Stimulated activated CD4-positive, alpha-beta T cell treated with anti-CD3 and anti-CD28 coated beads, Interleukin-15, amount 100 ng/mL, for 24 hours (primary cell): ENCODE data around the gene PTPN3.

ENCODE experiments used
- DNase-seq: peaks from one replicate; pipeline ENCODE4 v3.0.0-alpha.2; 2020

Gene PTPN3

GRCh38 chr9:109450346-109450745, 47.8 kb downstream of the PTPN3 start:
- no peak for DNase-seq

- no peak for DNase-seq
Observed at GRCh38 chr9:109449036-109449798, 48.9 kb downstream of the PTPN3 start.

- no peak for DNase-seq
Observed at GRCh38 chr9:109448223-109448622, 49.9 kb downstream of the PTPN3 start.

GRCh38 chr9:109447329-109448076, 50.6 kb downstream of the PTPN3 start:
- peak; percentile 36 for DNase-seq

GRCh38 chr9:109444771-109445320, 53.3 kb downstream of the PTPN3 start:
- DNase-seq = no peak

GRCh38 chr9:109442716-109443115, 55.4 kb downstream of the PTPN3 start:
- no peak for DNase-seq

- DNase-seq = no peak
Observed at GRCh38 chr9:109441296-109441695, 56.8 kb downstream of the PTPN3 start.

- DNase-seq = peak; percentile 67
Observed at GRCh38 chr9:109440797-109441287, 57.3 kb downstream of the PTPN3 start.

- DNase-seq = no peak
Observed at GRCh38 chr9:109440117-109440515, 58.0 kb downstream of the PTPN3 start.

- DNase-seq = no peak
Observed at GRCh38 chr9:109439378-109440116, 58.6 kb downstream of the PTPN3 start.

GRCh38 chr9:109437286-109437685, 60.8 kb downstream of the PTPN3 start:
- DNase-seq = no peak

- no peak for DNase-seq
Observed at GRCh38 chr9:109436071-109436470, 62.0 kb downstream of the PTPN3 start.

GRCh38 chr9:109433476-109433875, 64.6 kb downstream of the PTPN3 start:
- no peak for DNase-seq

GRCh38 chr9:109430231-109430630, 67.9 kb downstream of the PTPN3 start:
- DNase-seq = no peak

- DNase-seq = no peak
Observed at GRCh38 chr9:109428854-109429253, 69.3 kb downstream of the PTPN3 start.

GRCh38 chr9:109427886-109428285, 70.2 kb downstream of the PTPN3 start:
- DNase-seq = no peak

- no peak for DNase-seq
Observed at GRCh38 chr9:109426626-109427402, 71.3 kb downstream of the PTPN3 start.

- DNase-seq = no peak
Observed at GRCh38 chr9:109424618-109425017, 73.5 kb downstream of the PTPN3 start.

- no peak for DNase-seq
Observed at GRCh38 chr9:109423877-109424276, 74.2 kb downstream of the PTPN3 start.

GRCh38 chr9:109422641-109423040, 75.5 kb downstream of the PTPN3 start:
- no peak for DNase-seq

- no peak for DNase-seq
Observed at GRCh38 chr9:109421026-109421970, 76.8 kb downstream of the PTPN3 start.
